Upper lobe of left lung (tissue), 4 donors: Measurements from ENCODE around the gene AQP1.

Experiments
- CTCF ChIP-seq, 6 experiments: fragments of 450-650 bp in 4 of 6; fragments of 200-600 bp in 2 of 6; sonication (generic) in 2 of 6; IDR thresholded peaks; one replicate each; pipeline ENCODE4 v1.5.1; 2016 to 2019; ENCODE audit warnings: antibody characterized with exemption in 6 of 6
- EP300 ChIP-seq, 4 donors: sonication (generic); formaldehyde crosslinking; IDR thresholded peaks; one replicate each; pipeline ENCODE4 v1.5.1; 2017; ENCODE audit warnings: antibody characterized with exemption in 4 of 4, control low read depth in 2 of 4
- POLR2A ChIP-seq, 4 donors: fragments of 450-650 bp; IDR thresholded peaks; one replicate each; pipeline ENCODE4 v1.5.1; 2016 to 2017; ENCODE audit warnings: antibody characterized with exemption in 4 of 4, mild to moderate bottlenecking in 2 of 4
- POLR2AphosphoS5 ChIP-seq, 2 donors: sonication (generic); formaldehyde crosslinking; IDR thresholded peaks; one replicate each; pipeline ENCODE4 v1.5.1; 2017; ENCODE audit warnings: antibody characterized with exemption in 2 of 2

GRCh38 chr7:30893357-30893756 is 18.3 kb upstream of the AQP1 start:
- TF ChIP-seq EP300 (IDR thresholded peaks at IDR 0.05) (peak in 1 of 4 donors; percentile 38), CTCF (IDR thresholded peaks at IDR 0.05) (no peak), POLR2AphosphoS5 (IDR thresholded peaks at IDR 0.05) (peak; percentile 47 to 59), POLR2A (IDR thresholded peaks at IDR 0.05) (no peak)
